Mesenchymal stem cell (in vitro differentiated cells and primary cell): ENCODE data around the gene SLC30A3.

ENCODE experiments used
- DNase-seq: peaks from one replicate; pipeline ENCODE4 v3.0.0-alpha.2; 2013
- H2AFZ ChIP-seq: one replicate; pipeline ENCODE4 v1.6.1; 2013; ENCODE audit warnings: low read depth, mild to moderate bottlenecking, control low read depth, inconsistent platforms, low read length, moderate library complexity
- H2AK5ac ChIP-seq: 2 replicates; pipeline ENCODE4 v1.6.1; 2013; ENCODE audit warnings: low read length, moderate library complexity, mild to moderate bottlenecking, inconsistent platforms; ENCODE audit not compliant: severe bottlenecking
- H2BK120ac ChIP-seq: one replicate; pipeline ENCODE4 v1.6.1; 2013; ENCODE audit warnings: low read depth, mild to moderate bottlenecking, inconsistent platforms, low read length, moderate library complexity
- H2BK12ac ChIP-seq, 2 experiments: one replicate each; pipeline ENCODE4 v1.6.1; 2013; ENCODE audit warnings: inconsistent platforms in 2 of 2, low read length in 2 of 2, mild to moderate bottlenecking in 2 of 2, moderate library complexity in 2 of 2, control low read depth in 1 of 2
- H2BK15ac ChIP-seq: one replicate; pipeline ENCODE4 v1.6.1; 2013; ENCODE audit warnings: mild to moderate bottlenecking, low read depth, inconsistent platforms; ENCODE audit not compliant: poor library complexity, severe bottlenecking
- H2BK5ac ChIP-seq: 2 replicates; pipeline ENCODE4 v1.6.1; 2013; ENCODE audit warnings: low read depth, mild to moderate bottlenecking, low read length, control low read depth, inconsistent platforms; ENCODE audit not compliant: poor library complexity, severe bottlenecking
- H3K14ac ChIP-seq, 2 experiments: one replicate each; pipeline ENCODE4 v1.6.1; 2013; ENCODE audit warnings: inconsistent platforms in 2 of 2, low read length in 2 of 2, control low read depth in 1 of 2, mild to moderate bottlenecking in 1 of 2, moderate library complexity in 1 of 2
- H3K18ac ChIP-seq, 2 experiments: one replicate each; pipeline ENCODE4 v1.6.1; 2013; ENCODE audit warnings: inconsistent platforms in 2 of 2, low read length in 2 of 2, control low read depth in 1 of 2, low read depth in 1 of 2, mild to moderate bottlenecking in 1 of 2
- H3K23ac ChIP-seq, 2 experiments: one replicate each; pipeline ENCODE4 v1.6.1; 2013; ENCODE audit warnings: inconsistent platforms in 2 of 2, low read length in 2 of 2, mild to moderate bottlenecking in 2 of 2, moderate library complexity in 2 of 2, control low read depth in 1 of 2
- H3K27ac ChIP-seq: 2 replicates; pipeline ENCODE4 v1.5.1; 2013; ENCODE audit warnings: mild to moderate bottlenecking, moderate library complexity, low read length, control low read depth, inconsistent platforms; ENCODE audit not compliant: poor library complexity, severe bottlenecking
- H3K27me3 ChIP-seq, 2 experiments: 2 replicates each; pipeline versions ENCODE4 v1.6.1 to v1.7.0; 2013; ENCODE audit warnings: low read length in 2 of 2, mild to moderate bottlenecking in 2 of 2, moderate library complexity in 2 of 2, control low read depth in 1 of 2, inconsistent platforms in 1 of 2; ENCODE audit not compliant: control insufficient read depth in 1 of 2, insufficient read depth in 1 of 2
- H3K36me3 ChIP-seq, 2 experiments: 2 replicates each; pipeline versions ENCODE4 v1.6.1 to v1.7.0; 2013; ENCODE audit warnings: low read length in 2 of 2, control low read depth in 1 of 2, inconsistent platforms in 1 of 2, low read depth in 1 of 2, mild to moderate bottlenecking in 1 of 2; ENCODE audit not compliant: insufficient read depth in 2 of 2, control insufficient read depth in 1 of 2
- H3K4ac ChIP-seq, 2 experiments: one replicate each; pipeline ENCODE4 v1.6.1; 2013; ENCODE audit warnings: inconsistent platforms in 2 of 2, low read length in 2 of 2, mild to moderate bottlenecking in 2 of 2, moderate library complexity in 2 of 2, control low read depth in 1 of 2, low read depth in 1 of 2
- H3K4me1 ChIP-seq: 2 replicates; pipeline ENCODE4 v1.6.1; 2013; ENCODE audit warnings: low read depth, low read length, control low read depth; ENCODE audit not compliant: control insufficient read depth, insufficient read depth
- H3K4me2 ChIP-seq: 2 replicates; pipeline ENCODE4 v1.6.1; 2013; ENCODE audit warnings: low read length, mild to moderate bottlenecking, inconsistent platforms; ENCODE audit not compliant: poor library complexity, severe bottlenecking
- H3K4me3 ChIP-seq, 2 experiments: 2 replicates each; pipeline versions ENCODE4 v1.5.1 to v1.7.0; 2013; ENCODE audit warnings: low read length in 2 of 2, mild to moderate bottlenecking in 2 of 2, control low read depth in 1 of 2, low read depth in 1 of 2; ENCODE audit not compliant: insufficient read depth in 1 of 2
- H3K79me1 ChIP-seq: replicated peaks from 2 replicates; pipeline ENCODE4 v1.6.1; 2013; ENCODE audit warnings: mild to moderate bottlenecking, control low read depth, low read length, inconsistent platforms; ENCODE audit not compliant: poor library complexity, severe bottlenecking
- H3K9ac ChIP-seq: 2 replicates; pipeline ENCODE4 v1.7.0; 2013; ENCODE audit warnings: mild to moderate bottlenecking, low read length, moderate library complexity
- H3K9me3 ChIP-seq: 2 replicates; pipeline ENCODE4 v1.7.0; 2013; ENCODE audit warnings: mild to moderate bottlenecking, low read length; ENCODE audit not compliant: control insufficient read depth
- H4K8ac ChIP-seq: one replicate; pipeline ENCODE4 v1.6.1; 2013; ENCODE audit warnings: inconsistent platforms, mild to moderate bottlenecking, low read length, moderate library complexity
- H4K91ac ChIP-seq: one replicate; pipeline ENCODE4 v1.6.1; 2013; ENCODE audit warnings: mild to moderate bottlenecking, low read length, inconsistent platforms
- WGBS: methylation state at CpG from one replicate; pipeline ENCODE4 v1.1.7; 2013; ENCODE audit warnings: mixed read lengths; 5-methylcytosine and 5-hydroxymethylcytosine counted together

Gene SLC30A3

GRCh38 chr2:27306136-27306535 is 43.3 kb upstream of the SLC30A3 start:
- Histone ChIP-seq H2AK5ac (no peak overlapping the region), H3K4me2 (no peak overlapping the region), H4K91ac (no peak overlapping the region), H3K4me3 (no peak overlapping the region), H3K9ac (no peak overlapping the region), H3K4ac (no peak overlapping the region), H3K27me3 (peaks cover 43 to 48% of the 10 kb centered on the region in 2 experiments), H3K27ac (no peak overlapping the region), H3K79me1 (no peaks in the 10 kb centered on the region), H3K23ac (no peak overlapping the region), H3K4me1 (peaks cover 16% of the 10 kb centered on the region), H2AFZ (no peak overlapping the region), H3K14ac (no peak overlapping the region), H4K8ac (no peak overlapping the region), H2BK120ac (no peak overlapping the region), H2BK15ac (no peak overlapping the region), H2BK5ac (no peak overlapping the region), H3K18ac (no peak overlapping the region), H3K36me3 (peaks cover 6 to 19% of the 10 kb centered on the region in 2 experiments), H3K9me3 (peaks cover 6% of the 10 kb centered on the region), H2BK12ac (no peak overlapping the region)
- 59% methylated on average over 24 of the region's 26 CpGs for WGBS
- no peak for DNase-seq

DNA sequence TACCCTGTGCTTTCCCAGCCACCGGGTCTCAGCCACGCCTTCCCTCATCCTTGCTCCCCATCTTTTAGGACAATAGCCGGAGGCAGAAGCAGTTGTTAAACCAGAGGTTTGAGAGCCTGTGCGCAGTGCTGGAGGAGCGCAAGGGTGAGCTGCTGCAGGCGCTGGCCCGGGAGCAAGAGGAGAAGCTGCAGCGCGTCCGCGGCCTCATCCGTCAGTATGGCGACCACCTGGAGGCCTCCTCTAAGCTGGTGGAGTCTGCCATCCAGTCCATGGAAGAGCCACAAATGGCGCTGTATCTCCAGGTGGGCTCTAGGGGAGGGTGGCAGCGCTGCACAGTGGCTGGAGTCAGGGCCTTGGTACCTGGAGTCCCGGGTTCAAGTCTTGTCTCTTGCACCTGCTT is 42.7 kb upstream of the SLC30A3 start:
- Histone ChIP-seq H2AFZ (no peak overlapping the region), H3K4me3 (no peak overlapping the region), H3K36me3 (peaks cover 6 to 17% of the 10 kb centered on the region in 2 experiments), H3K9ac (no peak overlapping the region), H3K23ac (no peak overlapping the region), H3K79me1 (no peaks in the 10 kb centered on the region), H4K8ac (no peak overlapping the region), H3K14ac (no peak overlapping the region), H3K4me2 (no peak overlapping the region), H3K9me3 (peaks cover 6% of the 10 kb centered on the region), H4K91ac (no peak overlapping the region), H3K27ac (no peak overlapping the region), H2AK5ac (no peak overlapping the region), H2BK120ac (no peak overlapping the region), H2BK5ac (no peak overlapping the region), H3K27me3 (peaks cover 43 to 48% of the 10 kb centered on the region in 2 experiments), H2BK12ac (no peak overlapping the region), H2BK15ac (no peak overlapping the region), H3K18ac (no peak overlapping the region), H3K4ac (no peak overlapping the region), H3K4me1 (peaks cover 16% of the 10 kb centered on the region)
- WGBS = 94% methylated on average over 16 of the region's 16 CpGs
- no peak for DNase-seq

- peak overlapping the region in 1 of 2 experiments; percentile 2 for H3K4ac ChIP-seq
- H3K14ac ChIP-seq = no peak overlapping the region
- H3K36me3 ChIP-seq = peaks cover 1 to 11% of the 10 kb centered on the region in 2 experiments
- no peak overlapping the region for H2AFZ ChIP-seq
- peaks cover 16% of the 10 kb centered on the region for H3K4me1 ChIP-seq
- H2AK5ac ChIP-seq = no peak overlapping the region
- no peak overlapping the region for H4K91ac ChIP-seq
- no peak overlapping the region for H3K27ac ChIP-seq
- no peak overlapping the region for H2BK5ac ChIP-seq
- no peak overlapping the region for H3K23ac ChIP-seq
- peaks cover 43 to 48% of the 10 kb centered on the region in 2 experiments for H3K27me3 ChIP-seq
- H3K9me3 ChIP-seq = peaks cover 6% of the 10 kb centered on the region
- H4K8ac ChIP-seq = no peak overlapping the region
- 86% methylated on average over 12 of the region's 13 CpGs for WGBS
- DNase-seq = no peak
- H3K4me3 ChIP-seq = no peak overlapping the region
- H3K4me2 ChIP-seq = no peak overlapping the region
- H2BK12ac ChIP-seq = no peak overlapping the region
- H3K79me1 ChIP-seq = no peaks in the 10 kb centered on the region
- H3K9ac ChIP-seq = no peak overlapping the region
- H2BK120ac ChIP-seq = no peak overlapping the region
- H2BK15ac ChIP-seq = no peak overlapping the region
- H3K18ac ChIP-seq = no peak overlapping the region
These were observed 41.8 kb upstream of the SLC30A3 start for GRCh38 chr2:27304488-27305240.

DNA sequence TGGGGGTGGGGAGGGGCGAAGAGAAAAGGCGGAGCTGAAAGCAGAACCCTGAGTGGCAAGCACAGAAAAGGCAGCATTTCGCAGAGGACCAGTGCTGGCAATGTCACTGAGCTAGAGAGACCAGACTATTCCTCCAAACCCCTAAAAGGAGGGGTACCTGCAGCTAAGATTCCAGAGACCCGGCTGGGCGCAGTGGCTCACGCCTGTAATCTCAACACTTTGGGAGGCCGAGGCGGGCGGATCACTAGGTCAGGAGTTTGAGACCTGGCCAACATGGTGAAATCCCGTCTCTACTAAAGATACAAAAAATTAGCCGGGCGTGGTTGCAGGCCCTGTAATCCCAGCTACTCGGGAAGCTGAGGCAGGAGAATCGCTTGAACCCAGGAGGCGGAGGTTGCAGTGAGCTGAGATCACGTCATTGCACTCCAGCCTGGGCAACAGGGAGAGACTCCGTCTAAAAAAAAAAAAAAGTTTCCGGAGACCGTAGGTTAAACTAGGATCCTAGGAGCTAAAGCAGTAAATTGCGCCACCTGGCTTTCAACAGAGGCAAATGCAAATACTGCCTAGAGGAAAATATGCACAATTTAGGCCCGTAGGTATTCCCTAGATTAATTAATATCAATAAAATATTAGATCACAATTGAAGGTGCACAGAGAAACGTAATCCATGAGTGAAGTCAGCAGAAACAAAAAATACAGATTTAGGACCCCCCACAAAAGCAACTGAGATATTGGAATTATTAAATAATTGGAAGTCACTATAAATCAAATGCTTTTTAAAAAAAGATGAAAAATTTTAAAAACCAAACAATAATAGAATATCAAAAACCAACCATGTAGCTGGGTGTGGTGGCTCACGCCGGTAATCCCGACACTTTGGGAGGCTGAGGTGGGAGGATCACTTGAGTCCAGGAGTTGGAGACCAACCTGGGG is 40.5 kb upstream of the SLC30A3 start:
- peaks cover 14% of the 10 kb centered on the region for H3K4me1 ChIP-seq
- H2AFZ ChIP-seq = no peak overlapping the region
- H4K91ac ChIP-seq = no peak overlapping the region
- H3K4me3 ChIP-seq = peak overlapping the region in 1 of 2 experiments; percentile 65
- WGBS = 51% methylated on average over 23 of the region's 25 CpGs
- H3K18ac ChIP-seq = no peak overlapping the region
- H3K14ac ChIP-seq = no peak overlapping the region
- DNase-seq = peak; percentile 74
- H2BK15ac ChIP-seq = no peak overlapping the region
- no peak overlapping the region for H2BK12ac ChIP-seq
- H2BK120ac ChIP-seq = no peak overlapping the region
- no peak overlapping the region for H3K4me2 ChIP-seq
- no peak overlapping the region for H2AK5ac ChIP-seq
- H3K27me3 ChIP-seq = peaks cover 46 to 51% of the 10 kb centered on the region in 2 experiments
- peak overlapping the region; percentile 55 for H3K9ac ChIP-seq
- no peak overlapping the region for H3K4ac ChIP-seq
- no peaks in the 10 kb centered on the region for H3K79me1 ChIP-seq
- H2BK5ac ChIP-seq = no peak overlapping the region
- no peaks in the 10 kb centered on the region for H3K36me3 ChIP-seq
- H3K27ac ChIP-seq = no peak overlapping the region
- peaks cover 6% of the 10 kb centered on the region for H3K9me3 ChIP-seq
- peak overlapping the region; percentile 4 for H4K8ac ChIP-seq
- H3K23ac ChIP-seq = no peak overlapping the region
